Hematopoietic multipotent progenitor cell (in vitro differentiated cells): ENCODE data around the gene KREMEN1. TPM values are rescaled to one million over a fixed set of nuclear protein-coding genes. Genes with fewer than 3 reads are reported as not detected.
A peak's percentile ranks its signal among the peaks of the same experiment; 100 is the strongest.

Experiments used
- DNase-seq, 3 donors: peaks; one replicate each; pipeline ENCODE4 v3.0.0-alpha.2; 2011 to 2015; ENCODE audit warnings: low read depth in 2 of 3, low spot score in 2 of 3
- total RNA-seq: library from RNA; depleted of rRNA; stranded (reverse); fragments of >200 nt; gene quantifications from one replicate; pipeline ENCODE4 v1.2.3, GENCODE V29; 2012

KREMEN1 gene
- total RNA-seq, 1 donor, result 0.54 TPM

DNA sequence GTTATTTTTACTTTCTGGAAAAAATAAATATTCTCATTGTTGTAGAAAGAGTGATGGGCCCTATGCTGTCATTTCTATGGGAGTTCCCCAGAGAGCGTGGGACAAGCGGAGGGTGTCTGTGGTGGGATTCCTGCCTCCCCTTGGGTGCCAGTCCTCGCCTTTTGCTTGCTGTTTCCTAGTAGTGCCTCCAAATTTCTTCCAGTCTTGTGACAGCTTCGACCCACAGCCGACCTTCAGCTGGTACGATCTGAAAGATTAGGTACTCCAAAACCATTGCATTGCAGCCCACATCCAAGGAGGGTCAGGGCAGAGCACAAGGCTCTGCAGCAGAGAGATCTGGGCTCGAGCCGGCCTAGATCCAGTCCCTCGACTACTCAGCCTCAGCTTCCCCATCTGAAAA lies 73.9 kb downstream of the KREMEN1 start:
- no peak for DNase-seq

DNA sequence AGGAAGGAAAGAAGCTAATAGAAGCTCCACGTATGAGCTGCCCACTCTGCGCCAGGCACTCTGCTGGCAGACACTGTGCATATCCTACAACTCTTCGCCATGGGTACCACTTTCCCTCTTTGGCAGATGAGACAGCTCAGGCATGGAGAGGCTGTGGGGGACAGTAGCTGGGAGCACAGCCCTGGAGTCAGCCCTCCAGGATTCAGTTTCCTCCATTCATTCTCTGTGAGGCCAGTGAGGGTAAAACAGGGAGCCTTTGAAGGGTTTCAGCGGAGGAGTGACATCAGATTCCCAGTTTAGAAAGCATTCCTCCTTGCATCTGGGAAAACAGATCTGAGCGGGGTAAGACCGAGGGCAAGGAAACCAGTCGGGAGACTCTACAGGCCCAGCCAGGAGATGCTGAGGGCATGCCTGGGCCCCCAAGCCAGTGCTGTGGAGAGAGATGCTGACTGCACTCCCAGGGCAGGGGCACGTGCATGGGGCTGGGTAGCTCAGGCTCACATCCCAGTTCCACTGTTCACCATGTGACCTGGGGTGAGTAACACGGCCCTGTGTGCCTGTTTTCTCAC lies 74.6 kb downstream of the KREMEN1 start:
- DNase-seq, result no peak

DNA sequence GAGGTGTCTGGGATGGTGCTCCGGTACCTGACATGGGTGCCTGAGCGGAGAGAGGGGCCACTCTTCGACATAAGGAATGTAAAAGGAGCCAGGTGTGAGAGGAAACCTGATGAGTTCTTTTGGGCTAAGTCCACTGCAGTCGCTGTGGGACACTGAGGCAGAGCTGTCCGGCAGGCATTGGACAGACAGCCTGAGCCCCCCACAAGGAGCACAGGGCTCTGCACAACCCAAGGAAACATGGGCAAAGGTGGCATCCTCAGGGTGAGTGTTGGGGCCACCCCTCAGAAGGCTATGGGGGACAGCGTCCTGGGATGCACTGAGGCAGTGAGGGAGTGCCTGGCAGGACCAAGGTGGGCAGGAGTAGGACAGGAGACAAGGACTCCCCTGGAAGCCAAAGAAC lies 75.2 kb downstream of the KREMEN1 start:
- DNase-seq, result no peak

DNA sequence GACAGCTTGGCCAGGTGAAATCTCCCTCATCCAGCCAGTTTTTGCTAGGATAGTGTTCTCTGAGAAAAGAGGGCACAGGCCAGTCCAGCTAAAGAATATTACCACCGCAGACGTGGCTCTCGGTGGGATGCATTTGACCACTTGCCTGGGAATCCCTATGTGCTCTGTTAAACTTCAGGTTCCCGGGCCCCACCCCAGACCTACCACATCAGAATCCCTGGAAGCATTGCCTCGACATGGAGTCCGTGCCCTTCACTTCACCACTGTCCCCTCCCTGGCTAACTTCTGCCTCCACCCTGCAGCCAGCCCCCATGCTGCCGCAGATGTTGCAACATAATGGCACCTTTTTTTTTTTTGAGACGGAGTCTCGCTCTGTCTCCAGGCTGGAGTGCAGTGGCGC lies 76.0 kb downstream of the KREMEN1 start:
- no peak for DNase-seq

DNA sequence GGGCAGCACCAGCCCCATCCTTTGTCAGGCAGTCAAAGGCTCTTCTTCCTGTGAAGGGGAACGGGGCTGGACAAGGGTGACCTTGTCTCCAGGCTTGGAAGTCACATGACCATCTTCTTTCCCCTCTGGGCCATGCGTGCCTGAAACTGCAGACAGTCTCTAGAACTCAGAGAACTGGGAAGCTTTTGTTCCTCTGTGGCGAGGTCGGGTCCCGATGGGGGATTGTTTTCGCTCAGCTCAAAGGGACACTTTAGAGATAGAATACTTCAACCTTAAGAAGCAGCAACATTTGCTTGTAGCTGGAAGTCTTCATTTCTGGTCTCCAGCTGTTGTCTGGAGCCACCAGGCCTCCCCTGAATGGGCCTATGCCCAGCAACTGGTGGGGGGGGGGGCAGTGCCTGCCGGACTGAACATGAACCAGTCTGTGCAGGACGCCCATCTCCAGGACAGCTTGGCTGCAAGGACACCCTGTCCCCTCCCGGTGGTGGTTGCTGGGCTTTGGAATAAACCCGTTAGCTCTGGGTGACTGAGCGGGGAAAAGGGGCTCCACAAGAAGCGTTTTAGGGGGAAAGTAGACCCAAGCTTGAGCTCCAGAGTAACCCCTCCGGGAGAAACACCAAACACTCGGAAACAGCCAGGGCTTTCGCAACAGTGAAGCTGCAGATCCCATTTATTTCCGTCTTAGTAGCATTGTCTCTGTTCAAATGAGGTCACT lies 77.2 kb downstream of the KREMEN1 start:
- no peak for DNase-seq

DNA sequence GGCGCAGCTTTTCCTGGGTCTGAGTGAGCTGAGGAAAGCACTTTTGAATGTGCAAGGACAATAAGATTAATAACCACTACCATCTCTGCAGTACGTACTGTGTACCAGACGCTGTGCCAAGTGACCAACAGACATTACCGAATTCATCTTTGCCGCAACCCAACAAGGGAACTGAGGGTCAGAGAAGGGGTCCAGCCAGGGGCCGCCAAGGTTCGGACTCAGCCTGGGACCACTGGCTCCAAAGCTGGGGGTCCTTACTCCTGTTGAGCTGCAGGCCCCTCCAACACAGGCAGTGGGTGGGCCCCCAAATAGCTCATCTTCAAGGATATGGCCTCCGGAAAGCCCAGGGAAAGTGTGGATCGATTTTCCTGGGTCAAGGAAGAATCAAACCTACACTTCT lies 77.9 kb downstream of the KREMEN1 start:
- DNase-seq, result no peak

DNA sequence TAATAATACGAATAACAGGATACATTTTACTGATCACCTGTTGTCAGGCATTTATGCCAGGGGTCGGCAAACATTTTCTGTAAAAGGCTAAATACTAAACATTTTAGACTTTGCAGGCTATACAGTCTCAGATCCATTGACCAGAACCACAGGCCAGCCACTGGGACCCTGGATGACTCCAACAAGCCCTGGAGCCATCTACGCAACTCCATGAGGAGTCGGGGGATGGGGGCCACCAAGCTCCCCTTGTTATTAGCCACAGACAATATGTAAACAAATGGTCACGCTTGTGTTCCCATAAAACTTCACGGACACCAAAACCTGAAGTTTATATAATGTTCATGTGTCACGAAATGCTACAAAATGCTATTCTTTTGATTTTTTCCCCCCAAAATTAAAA lies 78.5 kb downstream of the KREMEN1 start:
- DNase-seq, result no peak

DNA sequence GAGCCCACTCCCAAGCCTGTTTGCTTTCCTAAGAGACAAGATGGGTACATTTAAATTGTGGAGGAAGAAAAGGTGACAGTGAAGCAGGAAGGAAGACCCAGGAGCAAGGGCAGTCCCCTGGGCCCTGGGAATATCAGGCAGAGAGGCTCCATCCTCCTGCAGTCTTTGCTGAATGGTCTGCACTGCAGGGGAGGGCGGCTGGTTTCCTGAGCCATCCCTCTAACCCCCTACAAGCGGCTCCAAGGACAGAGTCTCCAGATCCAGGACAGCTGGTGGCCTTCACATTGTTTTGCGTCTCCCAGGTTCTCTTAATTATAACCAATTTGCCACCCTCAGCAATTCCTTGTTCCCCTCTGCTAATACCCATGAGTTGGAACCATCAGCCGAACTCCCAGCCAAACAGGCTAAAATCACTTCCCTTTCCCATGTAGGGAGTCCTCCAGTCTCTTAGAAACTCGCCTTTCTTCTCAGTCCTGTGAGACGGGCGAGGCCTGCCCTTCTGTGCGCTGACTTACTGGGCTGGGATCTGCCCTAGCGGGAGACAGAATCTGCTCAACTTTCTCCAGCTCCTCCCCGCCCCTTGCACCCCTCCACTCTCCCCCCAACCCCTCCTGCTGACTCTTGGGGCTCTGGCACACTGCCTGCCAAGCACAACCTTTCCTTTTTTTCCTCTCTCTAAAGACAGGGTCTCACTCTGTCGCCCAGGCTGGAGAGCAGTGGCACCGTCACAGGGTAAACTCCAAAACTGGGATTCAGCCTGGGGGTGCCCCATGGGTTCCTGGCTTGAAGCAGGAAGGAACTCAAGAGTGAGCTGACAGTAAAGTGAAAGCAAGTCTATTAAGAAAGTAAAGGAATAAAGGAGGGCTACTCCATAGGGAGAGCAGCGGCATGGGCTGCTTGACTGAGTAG lies 79.5 kb downstream of the KREMEN1 start:
- peak in 1 of 3 donors; percentile 36 for DNase-seq

DNA sequence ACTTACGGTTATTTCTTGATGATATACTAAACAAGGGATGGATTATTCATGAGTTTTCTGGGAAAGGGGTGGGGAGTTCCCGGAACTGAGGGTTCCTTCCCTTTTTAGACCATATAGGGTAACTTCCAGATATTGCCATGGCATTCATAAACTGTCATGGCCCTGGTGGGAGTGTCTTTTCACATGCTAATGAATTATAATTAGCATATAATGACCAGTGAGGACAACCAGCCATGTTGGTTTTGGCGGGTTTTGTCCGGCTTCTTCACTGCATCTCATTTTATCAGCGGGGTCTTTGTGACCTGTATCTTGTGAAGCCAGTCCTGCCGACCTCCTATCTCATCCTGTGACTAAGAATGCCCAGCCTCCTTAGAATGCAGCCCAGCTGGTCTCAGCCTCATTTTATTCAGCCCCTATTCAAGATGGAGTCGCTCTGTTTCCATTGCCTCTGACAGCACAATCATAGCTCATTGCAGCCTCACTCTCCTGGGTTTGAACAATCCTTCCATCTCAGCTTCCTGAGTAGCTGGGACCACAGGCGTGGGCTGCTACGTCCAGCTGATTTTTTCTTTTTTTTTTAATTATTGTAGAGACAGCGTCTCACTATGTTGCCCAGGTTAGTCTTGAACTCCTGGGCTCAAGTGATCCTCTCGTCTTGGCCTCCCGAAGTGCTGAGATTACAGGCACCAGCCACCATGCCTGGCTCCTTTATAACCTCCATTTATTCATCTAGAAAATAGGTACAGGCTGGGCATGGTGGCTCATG lies 80.3 kb downstream of the KREMEN1 start:
- peak in 1 of 3 donors; percentile 34 for DNase-seq

DNA sequence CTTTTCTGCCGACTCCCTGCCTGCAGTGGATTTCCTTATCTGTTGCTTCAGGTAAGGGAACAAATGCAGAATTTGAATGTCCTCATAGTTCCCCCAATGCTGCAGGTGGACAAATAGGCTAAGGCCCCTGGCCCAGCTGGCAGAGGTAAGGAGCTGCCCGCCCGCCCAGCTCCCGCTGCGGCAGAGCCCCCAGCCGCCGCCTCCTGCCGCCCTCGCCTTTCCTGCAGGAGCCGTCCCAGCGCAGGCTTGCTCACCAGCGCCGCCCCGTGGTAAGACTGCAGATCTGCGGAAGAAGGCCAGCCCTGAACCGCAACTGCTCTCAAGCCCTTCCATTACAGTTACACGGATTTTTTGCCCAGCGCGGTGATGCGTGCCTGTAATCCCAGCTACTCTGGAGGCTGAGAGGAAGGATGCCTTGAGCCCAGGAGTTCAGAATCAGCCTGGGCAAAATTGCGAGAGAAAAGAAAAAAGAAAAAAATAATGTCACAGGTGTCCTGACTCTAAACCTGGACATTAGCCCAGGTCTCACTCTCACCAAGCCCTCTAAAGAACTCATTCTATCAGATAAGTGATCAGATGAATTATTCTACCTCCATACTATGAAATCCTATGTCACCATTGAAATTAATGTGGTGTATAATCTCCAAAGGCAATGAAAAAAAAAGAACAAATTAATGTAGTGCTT lies 81.7 kb downstream of the KREMEN1 start:
- peak; percentile 32 to 77 (median 68) for DNase-seq

DNA sequence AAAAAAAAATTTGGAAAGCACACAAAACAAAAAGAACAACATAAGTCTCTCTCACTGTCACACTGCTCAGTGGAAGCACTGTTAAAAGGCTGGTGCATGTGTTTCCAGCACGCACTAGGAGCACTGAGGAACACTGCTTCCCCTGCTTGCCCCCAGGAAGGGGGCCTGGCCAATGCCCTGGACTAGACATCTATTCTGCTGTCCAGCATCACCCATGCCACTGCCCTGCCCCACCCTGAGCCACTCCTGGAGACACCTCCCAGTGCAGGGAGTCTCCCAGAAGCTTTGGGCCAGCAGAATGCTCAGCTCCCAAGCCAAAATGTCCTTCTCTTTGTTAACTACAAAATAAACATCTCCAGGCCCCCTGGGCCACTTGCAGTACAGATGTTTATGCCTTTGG lies 83.1 kb downstream of the KREMEN1 start:
- no peak for DNase-seq

DNA sequence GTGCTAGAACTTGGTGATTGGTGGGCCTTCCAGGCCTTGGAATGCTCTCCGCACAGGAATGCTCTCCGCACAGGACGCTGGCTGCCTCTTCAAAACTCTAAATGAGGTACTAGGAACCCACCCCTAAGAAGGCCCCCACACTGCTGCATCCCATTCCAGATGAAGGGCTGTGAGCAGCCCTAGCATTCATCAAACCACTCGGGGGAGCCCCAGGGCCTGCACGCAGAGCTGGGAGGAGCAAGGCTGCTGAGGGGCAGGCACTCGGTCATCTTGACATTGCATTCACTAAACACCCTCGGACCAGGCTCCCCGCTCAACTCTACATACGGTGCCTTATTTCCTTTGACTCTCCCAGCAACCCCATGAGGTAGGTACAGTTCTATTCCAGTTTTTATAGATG lies 83.7 kb downstream of the KREMEN1 start:
- DNase-seq, result peak in 2 of 3 donors; percentile 38 to 53

DNA sequence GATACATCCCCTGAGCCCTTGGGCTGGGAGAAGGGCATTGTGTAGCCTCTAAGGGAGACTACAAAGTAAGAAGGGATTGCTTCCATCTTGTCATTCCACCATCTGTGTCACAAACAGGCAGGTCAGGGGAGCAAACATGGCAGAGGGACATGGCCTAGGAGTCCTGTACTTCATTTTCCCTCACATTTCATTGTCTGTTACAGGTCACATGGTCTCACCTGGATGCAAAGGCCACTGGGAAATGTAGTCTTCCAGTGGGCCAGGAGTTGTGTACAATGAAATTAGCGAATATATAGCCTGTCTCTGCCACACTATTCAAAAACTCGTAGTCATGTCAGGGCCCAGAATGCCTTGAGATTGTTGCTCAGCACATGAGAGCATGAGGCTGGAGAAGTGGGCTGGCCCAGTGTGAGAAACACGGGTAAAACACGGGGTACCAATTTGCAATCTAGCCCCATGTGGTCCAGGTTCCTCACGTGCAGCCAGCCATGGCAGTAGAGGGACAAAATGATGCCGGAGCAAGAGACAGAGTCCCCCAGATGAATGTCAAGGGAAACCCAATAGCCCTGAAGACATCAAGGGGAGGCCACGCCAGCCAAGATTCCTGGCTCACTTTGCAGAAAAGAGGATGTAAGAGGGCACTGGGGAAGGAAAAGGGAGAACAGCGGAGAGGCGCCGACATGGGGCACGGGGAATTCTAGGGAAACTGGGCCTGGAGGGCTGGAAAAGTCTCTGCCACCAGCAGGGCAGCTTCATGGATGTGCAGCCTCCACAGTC lies 85.1 kb downstream of the KREMEN1 start:
- no peak for DNase-seq

DNA sequence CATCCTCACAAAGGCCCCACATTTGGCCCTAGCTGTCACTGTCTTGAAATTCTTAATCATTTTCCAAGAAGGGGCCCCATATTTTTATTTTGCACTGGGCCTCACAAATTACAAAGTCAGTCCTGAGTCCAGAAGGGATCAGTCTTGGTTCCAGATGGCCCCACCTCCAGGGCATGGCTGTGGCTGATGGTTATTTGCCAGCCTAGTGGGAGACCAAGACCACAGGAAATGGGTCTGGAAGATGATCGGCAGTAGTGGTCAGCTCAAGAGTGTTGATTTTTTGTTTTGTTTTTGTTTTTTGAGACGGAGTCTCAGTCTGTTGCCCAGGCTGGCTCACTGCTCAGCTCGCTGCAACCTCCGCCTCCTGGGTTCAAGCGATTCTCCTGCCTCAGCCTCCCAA lies 85.7 kb downstream of the KREMEN1 start:
- no peak for DNase-seq

DNA sequence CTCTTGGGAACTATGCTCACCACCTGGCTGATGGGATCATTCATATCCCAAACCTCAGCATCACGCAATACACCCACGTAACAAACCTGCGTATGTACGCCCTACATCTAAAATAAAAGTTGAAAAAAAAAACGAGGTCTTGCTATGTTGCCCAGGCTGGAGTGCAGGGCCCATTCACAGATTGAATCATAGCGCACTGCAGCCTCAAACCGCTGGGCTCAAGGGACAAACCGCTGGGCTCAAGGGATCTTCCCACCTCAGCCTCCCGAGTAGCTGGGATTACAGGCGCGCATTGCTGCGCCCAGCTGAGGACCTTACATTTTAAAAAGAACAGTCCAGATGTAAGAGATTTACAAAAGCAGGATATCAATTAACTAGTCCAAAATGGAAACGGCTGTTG lies 91.0 kb downstream of the KREMEN1 start:
- no peak for DNase-seq

DNA sequence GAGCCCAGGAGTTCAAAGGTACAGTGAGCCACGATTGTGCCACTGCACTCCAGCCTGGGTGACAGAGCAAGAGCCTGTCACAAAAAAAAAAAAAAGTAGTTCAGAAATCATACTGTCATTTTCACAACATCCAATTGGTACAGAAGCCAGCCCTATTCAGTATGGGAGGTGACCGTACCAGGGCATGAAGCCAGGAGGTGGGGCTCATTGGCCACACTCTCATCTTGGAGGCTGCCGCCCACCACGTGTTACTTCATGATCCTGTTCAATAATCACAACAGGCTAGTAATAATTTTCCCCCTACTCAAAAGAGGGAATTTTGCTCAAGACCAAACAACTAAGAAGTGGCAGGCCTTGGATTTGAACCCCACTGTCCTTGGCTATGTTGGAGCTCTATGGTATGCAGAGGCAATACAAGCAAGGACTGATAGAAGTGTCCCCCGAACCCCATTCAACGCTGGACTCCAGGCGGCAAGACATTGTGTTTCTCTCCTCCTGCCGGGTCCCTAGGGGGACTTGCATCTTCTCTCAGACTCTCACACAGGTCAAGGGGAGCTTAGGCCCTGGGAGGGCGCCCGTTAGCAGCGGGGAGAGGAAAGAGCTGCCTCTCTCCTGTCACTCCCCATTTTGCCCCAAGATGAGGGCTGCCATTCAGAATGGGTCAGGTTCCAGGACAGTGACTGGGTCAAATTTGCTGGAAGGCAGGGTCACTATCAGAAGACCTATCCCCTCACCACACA lies 92.7 kb downstream of the KREMEN1 start:
- DNase-seq, result no peak

DNA sequence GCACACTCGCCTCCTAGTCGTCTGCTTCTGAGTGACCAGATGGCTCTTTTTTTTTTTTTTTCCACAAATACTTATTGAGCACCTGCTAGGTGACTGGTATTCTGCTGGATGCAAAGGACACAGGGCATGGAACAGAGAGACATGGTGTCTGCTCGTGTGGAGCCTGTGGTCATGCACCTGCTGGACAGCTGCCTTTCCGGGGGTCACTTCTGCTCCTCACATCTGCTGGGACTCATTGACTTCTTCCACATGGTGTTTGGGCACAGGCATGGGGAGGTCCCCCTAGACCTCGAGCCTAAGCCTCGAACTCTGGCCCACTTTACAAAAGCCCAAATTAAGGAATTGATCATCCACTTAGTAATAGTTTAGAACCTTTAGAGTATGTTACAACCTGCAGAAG lies 93.3 kb downstream of the KREMEN1 start:
- DNase-seq, result no peak

DNA sequence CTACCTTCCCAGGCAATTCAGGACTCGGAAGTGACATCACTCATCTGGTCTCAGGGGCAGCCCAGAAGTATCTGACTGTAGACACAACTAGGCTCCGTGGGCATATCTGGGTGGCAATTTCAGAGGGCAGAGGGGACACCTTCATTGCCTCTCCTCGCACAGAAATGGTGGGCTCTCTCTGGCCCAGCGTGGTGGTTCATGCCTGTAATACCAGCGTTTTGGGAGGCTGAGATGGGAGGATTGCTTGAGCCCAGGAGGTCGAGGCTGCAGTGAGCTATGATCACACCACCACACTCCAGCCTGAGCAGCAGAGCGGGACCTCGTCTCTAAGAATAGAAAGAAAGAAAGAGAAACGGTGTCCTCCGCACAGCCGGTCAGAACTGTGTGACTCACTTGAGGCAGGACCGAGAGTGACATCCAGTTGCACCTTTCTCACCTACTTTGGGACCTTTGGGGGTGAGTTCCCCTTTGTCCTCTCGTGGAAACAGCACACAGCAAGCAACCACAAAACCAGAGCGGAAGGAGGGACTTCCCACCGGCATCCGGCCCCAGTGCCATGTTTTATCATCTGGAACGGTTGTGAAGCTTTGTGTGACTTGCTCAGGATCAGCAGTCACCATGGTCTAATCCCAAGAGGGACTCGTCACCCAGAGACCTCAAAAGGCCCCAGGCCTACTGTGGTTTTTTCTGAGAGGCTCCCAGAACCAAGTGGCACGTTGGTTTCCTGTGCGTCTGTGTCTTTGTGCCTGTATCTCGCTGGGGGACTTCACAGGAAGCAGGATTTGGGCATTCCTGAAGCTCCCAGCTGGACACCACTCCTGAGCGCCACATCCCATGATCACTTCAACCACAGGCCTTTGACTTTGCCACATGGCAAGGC lies 94.4 kb downstream of the KREMEN1 start:
- DNase-seq, result peak in 2 of 3 donors; percentile 94 to 97
